GM04503 (cell line): ENCODE measurements around the gene EZH2.

Experiments
- DNase-seq: peaks from one replicate; pipeline ENCODE4 v3.0.0-alpha.2; 2012; ENCODE audit warnings: low read depth

The EZH2 gene

DNA sequence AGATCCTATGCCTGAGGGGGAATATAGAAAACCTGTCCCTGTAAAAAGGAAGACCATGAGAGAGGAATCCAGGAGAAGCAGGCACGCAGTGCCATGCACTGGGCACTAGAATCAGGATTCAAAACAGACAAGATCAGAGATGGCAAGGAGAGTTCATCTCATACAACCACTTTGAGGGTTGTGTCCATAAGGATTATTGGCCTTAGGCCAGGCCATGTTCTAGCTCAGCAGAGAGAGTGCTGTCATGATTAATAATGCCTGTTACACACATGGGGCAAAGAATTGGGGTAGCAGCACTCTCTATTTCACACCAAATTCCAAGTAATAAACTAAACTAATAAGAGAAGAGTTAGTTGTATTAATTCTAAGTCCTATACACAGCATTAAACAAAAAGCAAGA, 29.1 kb downstream of the EZH2 start:
- DNase-seq, result no peak

DNA sequence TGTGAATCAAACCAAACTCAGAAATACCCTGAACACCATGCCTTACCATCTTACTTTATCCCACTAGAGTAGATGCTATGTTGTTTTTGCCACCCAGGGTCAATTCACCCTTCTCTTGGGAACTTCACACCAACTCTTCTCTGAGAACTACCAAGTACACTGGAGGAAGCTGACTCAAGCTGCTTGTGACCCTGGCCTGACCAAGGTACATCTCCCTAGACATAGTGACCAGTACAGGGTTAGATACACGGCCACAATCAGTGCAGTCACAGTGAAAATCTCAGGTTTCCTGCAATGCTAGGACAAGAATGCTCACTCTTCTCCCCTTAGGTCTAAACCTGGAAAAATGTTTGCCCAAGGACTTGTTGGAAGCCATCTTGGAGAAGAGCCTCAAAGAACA, 31.8 kb downstream of the EZH2 start:
- DNase-seq, result no peak

DNA sequence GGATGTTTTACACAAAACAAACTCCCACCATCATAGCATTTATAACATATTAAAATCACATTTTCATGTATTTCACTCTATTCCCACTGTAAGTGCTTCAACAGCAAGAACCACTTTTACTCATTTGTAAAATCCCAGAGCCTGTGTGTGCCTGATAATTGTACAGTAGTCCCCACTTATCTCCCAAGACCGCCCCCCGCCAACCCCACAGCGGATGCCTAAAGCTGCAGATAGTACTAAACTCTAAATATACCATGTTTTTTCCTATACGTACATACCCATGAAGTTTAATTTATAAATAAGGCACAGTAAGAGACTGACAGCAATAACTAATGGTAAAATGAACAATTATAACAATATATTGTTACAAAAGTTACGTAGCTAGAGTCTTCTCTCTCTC, 33.5 kb downstream of the EZH2 start:
- no peak for DNase-seq

- DNase-seq, result no peak
These were observed 34.5 kb downstream of the EZH2 start for GRCh38 chr7:148849393-148850098.

DNA sequence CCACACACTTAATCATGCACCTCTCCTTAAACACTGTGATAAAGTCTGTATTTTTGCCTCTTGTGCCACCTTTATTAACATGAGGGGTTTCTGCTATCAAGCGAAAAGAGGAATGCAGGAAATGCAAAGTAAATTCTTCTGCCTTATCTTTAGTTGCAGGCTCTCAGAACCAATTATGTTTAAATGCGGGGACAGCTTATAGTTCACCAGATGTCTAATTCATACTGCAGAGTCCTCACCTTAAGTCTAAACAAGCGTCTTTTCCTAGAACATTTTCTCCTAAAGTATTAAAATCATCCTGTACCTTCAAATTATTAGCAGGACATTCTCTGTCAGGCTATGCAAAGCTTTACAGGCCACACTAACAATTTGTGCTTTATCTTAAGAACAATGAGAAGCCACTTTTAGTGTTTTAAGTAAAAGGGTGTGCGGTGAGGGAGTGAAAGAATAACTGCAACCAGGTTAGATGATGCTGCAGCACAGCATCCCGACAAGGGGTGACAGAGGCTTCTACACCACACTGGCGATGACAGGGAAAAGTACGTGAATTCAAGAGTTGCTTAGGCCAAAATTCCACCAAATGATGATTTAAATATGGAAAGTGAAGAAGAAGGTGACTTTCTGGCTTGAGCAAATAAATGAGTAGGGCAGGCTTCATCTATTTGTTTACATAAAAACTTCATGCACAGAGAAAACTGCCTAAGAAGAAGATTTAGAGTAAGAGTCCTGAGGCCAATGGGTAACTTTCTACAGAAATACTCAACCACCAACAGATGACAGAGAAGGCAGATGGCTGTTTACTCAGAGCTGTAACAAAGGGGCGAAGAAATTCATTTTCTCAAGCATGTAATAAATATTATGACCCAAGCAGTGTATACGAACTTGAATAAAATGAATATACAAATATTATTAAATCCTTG, 36.0 kb downstream of the EZH2 start:
- DNase-seq, result no peak

DNA sequence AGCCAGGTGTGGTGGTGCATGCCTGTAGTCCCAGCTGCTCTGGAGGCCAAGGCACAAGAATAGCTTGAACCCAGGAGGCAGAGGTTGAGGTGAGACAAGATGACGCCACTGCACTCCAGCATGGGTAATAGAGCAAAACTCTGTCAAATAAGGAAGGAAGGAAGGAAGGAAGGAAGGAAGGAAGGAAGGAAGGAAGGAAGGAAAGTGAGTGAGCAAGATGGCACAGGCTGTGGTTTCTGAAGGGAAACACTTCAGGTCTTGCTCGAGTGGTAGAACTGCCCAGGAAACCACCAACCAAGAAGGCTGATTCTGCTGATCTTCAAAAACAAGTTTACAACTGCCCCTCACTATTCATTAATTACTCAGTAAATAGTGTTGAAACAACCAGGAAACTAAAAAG, 45.2 kb downstream of the EZH2 start:
- DNase-seq, result no peak

GRCh38 chr7:148835854-148836253, 48.2 kb downstream of the EZH2 start:
- no peak for DNase-seq

DNA sequence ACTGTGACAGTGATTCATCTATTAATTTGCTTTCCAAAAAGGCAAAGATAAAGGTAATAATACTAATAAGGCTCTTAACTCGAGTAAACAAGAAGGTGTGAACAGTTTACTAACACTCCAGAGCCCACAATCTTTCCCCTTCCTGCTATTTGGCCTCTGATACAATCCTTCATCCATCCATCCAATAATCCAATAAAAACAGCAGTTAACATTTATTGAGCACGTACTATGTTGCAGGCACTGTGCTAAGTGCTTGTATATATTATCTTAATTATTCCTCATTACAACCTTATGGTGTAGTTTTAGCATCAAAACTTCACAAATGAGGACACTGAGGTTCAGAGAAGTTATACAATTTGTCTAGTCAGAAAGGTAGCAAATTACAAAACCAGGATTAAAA, 49.5 kb downstream of the EZH2 start:
- DNase-seq, result no peak

DNA sequence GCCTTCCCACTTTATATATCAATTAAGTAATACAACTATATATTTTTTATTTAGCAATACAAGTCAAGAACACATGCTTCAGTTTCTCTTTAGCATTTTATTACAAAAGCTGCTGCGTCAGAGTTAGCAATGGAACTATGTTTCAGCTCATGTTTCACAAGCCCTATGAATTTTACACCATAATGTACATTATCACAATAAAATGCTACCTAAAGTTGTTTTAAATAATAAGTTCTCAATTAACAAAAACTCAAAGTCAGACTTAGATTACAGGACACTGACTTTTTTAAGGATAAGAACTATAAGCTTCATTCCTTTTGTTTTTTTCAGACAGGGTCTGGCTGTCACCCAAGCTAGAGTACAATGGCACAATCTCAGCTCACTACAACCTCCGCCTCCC, 52.3 kb downstream of the EZH2 start:
- DNase-seq, result no peak

DNA sequence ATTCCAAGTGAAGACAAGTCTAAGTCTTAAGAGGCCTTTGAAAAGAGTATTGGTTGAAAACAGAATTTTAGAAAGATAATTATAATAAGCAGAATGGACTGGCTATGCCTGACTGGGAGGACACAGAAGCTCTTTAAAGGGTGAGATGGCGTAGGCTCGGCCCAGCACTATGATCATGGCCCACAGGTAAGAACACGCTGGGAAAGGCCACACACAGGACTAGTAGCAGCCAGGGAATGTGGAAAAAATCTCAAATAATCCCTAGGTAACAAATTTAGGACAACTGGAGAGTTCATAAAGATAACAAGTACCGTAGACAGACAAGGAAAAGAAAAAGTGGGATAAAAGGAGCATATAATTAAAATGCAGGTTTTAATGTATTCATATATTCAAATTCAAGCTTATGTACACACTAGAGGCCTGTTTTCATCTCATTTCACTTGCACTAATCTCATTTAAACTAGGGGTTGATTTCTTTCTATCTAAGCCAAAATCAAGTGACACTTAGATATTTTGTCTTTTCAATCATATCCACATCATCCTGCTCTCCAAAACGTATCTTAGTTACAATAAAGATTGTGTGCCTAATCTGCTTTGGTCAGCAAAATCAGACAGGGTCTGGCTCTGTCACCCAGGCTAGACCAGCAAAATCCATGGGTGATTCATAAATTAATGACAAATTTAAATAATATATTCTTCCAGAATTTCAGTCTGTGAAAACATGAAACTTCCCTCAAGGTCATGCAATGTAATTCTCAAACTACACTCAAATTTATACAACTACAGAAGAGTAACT, 53.0 kb downstream of the EZH2 start:
- DNase-seq, result no peak

- no peak for DNase-seq
These were observed 55.1 kb downstream of the EZH2 start for GRCh38 chr7:148828965-148829364.

- DNase-seq, result no peak
These were observed 58.8 kb downstream of the EZH2 start for GRCh38 chr7:148825338-148825737.

DNA sequence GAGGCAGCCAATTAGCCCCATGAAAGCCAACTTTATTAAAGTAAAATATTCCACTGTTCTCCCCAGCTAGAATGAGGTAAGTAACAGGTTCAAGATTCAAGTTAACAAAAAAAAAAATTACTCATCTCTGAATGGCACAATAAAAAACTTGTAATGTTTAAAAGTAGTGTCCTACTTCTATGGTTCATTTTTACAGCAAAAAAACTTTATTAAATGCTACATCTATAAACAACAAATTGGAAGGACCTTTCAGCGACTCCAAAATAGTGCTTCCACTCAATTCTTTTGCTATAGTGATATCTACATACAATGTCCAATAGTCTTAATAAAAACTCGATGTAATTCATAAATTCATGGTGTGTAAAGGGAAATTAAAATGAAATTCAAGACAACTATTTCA, 59.2 kb downstream of the EZH2 start:
- no peak for DNase-seq

- DNase-seq, result no peak
These were observed 62.7 kb downstream of the EZH2 start for GRCh38 chr7:148821422-148821821.

- peak; percentile 24 for DNase-seq
These were observed 64.3 kb downstream of the EZH2 start for GRCh38 chr7:148819697-148820360.

DNA sequence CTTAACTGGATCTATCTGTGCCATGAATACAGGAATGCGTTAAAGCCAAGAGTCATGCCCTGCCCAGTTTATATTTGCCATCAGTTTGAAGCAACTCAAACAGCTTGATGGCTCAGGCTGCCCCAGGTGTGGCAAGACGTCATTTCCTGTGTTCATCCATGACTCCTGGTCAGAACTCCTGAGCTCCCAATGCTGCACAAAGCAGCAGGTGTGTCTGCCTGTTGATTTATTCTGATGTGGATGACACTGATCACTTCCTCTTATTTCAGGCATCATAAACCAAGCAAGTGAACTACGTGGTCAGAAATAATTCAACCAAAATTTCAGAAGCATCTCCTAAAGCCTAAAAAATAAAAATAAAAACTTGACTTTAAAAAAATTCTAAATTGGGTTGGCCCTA, 68.5 kb downstream of the EZH2 start:
- no peak for DNase-seq

GRCh38 chr7:148814922-148815559, 69.0 kb downstream of the EZH2 start:
- no peak for DNase-seq

- no peak for DNase-seq
These were observed 70.2 kb downstream of the EZH2 start for GRCh38 chr7:148813890-148814289.

DNA sequence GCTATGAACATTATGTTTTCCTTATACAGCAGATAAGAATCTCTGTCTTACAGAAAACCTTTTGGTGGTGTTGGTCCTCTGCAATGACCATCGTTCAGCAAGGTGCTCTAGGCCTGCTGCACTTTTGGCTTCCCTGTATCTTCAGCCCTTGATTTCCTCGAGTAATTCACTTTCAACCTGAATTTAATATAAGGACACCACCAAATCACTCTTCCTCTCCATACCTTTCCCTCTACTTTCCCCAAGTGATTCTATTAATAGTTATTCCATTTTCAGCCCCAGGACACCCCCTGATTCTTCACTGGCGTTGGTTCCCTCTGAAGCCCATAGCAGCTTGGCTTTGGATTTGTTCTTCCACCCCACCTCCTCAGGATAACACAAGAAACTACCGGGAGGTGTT, 72.2 kb downstream of the EZH2 start:
- no peak for DNase-seq

DNA sequence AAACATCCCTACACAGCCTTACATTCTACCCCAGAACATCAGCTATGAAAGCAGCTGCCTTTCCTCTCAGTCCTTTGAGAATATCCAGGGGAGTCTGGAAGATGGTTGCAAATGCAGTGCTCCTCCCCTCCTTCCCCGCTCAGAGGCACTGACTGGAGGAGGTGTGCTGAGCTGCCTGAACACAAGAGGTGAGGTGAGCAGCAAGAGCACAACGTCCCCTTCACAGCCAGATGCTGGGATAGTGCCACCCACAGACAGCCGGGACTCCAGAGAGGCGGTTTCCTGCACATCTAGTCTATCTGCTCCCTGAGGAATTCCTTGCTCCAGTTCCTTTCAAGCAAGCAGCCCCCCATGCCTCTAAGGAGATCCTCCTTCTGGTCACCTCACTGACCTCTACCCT, 74.2 kb downstream of the EZH2 start:
- no peak for DNase-seq

- DNase-seq, result no peak
These were observed 76.7 kb downstream of the EZH2 start for GRCh38 chr7:148807436-148807835.

GRCh38 chr7:148806187-148806586, 77.9 kb downstream of the EZH2 start:
- no peak for DNase-seq
